ENCODE results near the gene WIPF3. TPM values are rescaled to one million over a fixed set of nuclear protein-coding genes. Genes with fewer than 3 reads are reported as not detected.
"Not testable (repeated sequence)": the region's sequence is repeated elsewhere in the genome, so short reads cannot be mapped to it uniquely, and the experiment has no call there.

Gene WIPF3
- polyA plus RNA-seq, 3 donors: 4.8 to 7.6 (median 5.8) TPM

GRCh38 chr7:29948587-29948986 is 142.3 kb downstream of the WIPF3 start:
- no peak for DNase-seq

- DNase-seq: no peak
These were observed 144.2 kb downstream of the WIPF3 start for GRCh38 chr7:29950480-29950879.

- DNase-seq: no peak
These were observed 144.9 kb downstream of the WIPF3 start for GRCh38 chr7:29951206-29951605.

GRCh38 chr7:29953726-29954347 is 147.5 kb downstream of the WIPF3 start:
- DNase-seq: no peak

DNA sequence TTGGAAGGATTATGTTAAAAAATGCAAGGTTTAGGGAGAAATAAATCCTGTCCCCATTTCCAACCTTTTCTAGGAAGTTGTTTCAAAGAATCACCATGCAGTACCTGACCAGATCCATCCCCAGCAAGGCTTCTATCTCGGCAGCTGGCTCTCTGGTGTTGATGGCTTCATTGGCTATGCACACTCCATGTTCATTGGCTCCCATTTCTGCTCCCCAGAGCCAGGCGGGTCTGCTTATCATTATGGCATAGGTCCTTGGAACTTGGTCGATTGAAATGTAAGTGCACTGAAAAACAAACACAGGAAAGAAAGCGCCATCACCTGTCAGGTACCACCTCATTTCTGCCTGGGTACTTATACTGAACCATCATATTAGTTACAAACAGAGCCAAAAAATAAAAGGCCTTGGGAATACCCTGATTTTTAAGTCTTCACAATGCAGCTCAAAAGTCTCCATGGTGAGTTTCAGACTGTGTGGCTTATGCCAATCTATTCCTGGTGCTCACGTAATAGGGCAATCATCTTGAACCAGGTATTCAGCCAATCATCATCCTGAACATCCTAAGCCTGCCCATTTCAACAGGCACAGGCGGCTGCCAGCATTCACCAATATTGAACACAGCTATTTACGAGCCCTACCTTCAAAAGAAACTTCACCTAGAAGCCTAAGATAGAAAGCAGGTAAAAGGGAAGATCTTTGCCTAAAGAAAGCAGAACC is 148.9 kb downstream of the WIPF3 start:
- no peak for DNase-seq

- DNase-seq: no peak
These were observed 149.6 kb downstream of the WIPF3 start for GRCh38 chr7:29955799-29956486.

GRCh38 chr7:29956487-29956836 is 150.2 kb downstream of the WIPF3 start:
- no peak for DNase-seq

DNA sequence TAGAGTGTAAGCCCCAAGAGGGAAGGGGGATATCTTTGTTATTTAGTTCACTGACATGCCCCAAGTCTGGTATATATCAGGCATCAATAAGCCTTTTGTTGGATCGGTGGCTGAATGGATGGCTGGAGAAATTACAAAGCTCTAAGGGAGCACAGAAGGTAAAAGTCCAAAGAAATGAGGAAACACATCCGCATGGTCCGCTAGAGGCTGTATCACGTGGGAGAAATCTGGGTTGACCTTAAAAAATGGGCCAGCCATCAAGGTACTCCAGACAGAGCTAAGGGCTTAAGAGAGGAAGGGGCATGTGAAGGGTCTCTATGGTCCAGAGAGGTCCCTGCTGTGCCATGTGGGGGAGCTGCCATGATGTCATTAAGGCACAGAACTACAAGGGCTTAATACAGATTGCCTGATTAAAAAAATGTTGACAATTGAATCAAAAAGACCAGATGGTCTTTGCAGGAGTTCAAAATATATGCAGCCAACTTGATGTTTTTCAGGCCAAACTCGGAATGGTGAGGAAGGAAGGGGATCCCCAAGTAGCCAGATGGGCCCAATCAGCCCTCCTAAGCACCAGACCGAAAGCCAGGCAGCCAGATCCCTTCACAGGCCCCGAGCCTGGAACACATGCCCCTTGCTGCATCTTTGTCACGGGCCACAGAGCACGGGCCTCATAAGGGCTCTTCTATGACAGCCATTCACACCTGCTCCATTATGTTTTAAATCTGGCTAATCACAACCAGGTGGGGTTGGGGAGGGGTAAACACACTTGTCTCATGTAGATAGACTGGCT is 151.4 kb downstream of the WIPF3 start:
- no peak for DNase-seq

DNA sequence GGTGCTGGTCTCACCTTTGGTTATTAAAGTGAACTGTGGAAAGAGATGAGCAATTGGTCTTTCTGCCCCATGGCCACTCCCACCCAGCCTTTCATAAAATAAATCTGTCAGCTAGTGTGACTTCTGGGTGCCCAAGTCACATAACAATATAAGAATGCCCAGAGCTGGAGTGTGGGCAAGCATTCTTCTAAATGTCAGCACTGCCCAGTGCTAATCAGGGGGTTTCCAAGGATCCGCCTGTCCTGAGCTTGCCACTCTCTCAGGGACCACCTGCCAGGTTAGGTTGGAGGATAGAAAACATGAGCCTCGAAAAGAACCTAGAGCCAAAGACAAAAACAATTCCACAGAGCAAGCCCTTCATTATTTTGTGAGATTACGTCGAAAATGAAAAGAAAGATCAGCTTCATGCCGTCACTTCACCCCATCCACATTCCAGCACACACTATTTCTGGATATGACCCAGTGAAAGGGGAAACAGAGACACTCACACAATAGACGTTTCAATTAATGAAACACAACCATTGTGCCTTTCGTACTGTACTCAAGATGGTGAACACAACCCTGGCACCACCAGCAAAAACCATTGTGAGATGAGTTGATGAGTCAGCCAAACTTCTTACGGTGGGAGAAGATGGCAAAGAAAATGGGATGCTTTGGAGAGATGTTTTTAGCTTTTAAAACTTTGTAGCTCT is 152.5 kb downstream of the WIPF3 start:
- DNase-seq: no peak

DNA sequence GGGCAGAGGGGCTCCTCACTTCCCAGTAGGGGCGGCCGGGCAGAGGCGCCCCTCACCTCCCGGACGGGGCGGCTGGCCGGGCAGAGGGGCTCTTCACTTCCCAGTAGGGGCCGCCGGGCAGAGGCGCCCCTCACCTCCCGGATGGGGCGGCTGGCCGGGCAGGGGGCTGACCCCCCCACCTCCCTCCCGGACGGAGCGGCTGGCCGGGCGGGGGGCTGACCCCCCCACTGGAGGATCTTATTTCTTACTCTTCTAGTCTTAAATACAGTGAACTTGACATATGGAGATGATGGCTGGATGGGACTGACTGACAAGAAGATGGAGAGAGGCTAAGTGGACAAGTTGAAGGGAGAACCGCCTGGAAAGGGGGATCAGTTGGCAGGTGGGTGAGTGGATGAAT is 155.3 kb downstream of the WIPF3 start:
- not testable (repeated sequence) for DNase-seq

DNA sequence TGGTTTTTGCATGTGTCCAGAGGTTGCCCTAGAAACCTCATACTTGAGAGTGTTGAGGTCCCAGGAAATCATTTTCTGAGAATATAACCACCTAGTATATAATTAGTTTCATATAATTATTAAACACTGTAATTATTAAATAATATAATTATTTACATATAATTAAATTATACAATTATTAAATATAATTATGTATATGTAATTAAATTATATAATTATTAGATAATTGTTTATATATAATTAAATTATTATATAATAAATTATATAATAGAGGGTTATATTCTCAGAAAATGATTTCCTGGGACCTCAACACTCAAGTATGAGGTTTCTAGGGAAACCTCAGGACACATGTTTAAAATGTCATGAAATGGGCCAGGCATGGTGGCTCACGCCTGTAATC is 155.7 kb downstream of the WIPF3 start:
- no peak for DNase-seq

- DNase-seq: no peak
These were observed 158.7 kb downstream of the WIPF3 start for GRCh38 chr7:29965030-29965429.

Other genes with a start within 250 kb of the WIPF3 start
- gene PRR15, start 242.7 kb upstream of the WIPF3 start, polyA plus RNA-seq (ENCODE audit: insufficient read length in 3 of 3): 1 to 10 TPM; 4.4 to 6.3 (median 4.7) TPM
- gene SCRN1, start 183.3 kb downstream of the WIPF3 start, polyA plus RNA-seq (ENCODE audit: insufficient read length in 3 of 3): 10 to 100 TPM; 62.4 to 65.7 (median 63.1) TPM
- gene FKBP14, start 220.2 kb downstream of the WIPF3 start, polyA plus RNA-seq (ENCODE audit: insufficient read length in 3 of 3): 10 to 100 TPM; 14.4 to 18.4 (median 15.4) TPM
- gene PLEKHA8, start 221.9 kb downstream of the WIPF3 start, polyA plus RNA-seq (ENCODE audit: insufficient read length in 3 of 3): 10 to 100 TPM; 16.8 to 22.4 (median 18.3) TPM